BJ (cell line): ENCODE measurements around the gene TFEB. TPM values are rescaled to one million over a fixed set of nuclear protein-coding genes. Genes with fewer than 3 reads are reported as not detected.

Experiments used
- CTCF ChIA-PET: fragments of 350-600 bp; formaldehyde crosslinking; extraction: SDS; loops from one replicate; lab custom pipeline; 2021; ENCODE audit warnings: antibody characterized with exemption, inconsistent platforms; lab: Yijun Ruan, JAX
- POLR2A ChIA-PET: fragments of 300-600 bp; sonication (Branson Sonifier 250); formaldehyde crosslinking; extraction: SDS; loops from one replicate; lab custom pipeline; 2021; ENCODE audit warnings: antibody characterized with exemption; lab: Charles Lee
- DNase-seq: peaks from one replicate; pipeline ENCODE4 v3.0.0-alpha.2; 2011; ENCODE audit warnings: low read depth
- H3K27me3 ChIP-seq: 2 replicates; pipeline ENCODE4 v1.6.0; 2011; ENCODE audit warnings: low read length; ENCODE audit not compliant: control insufficient read depth, insufficient read depth
- H3K36me3 ChIP-seq: 2 replicates; pipeline ENCODE4 v1.5.1; 2011; ENCODE audit warnings: low read length; ENCODE audit not compliant: control insufficient read depth, insufficient read depth
- H3K4me3 ChIP-seq: 2 replicates; pipeline ENCODE4 v1.5.1; 2011; ENCODE audit warnings: low read depth, mild to moderate bottlenecking, control low read depth, low read length
- CTCF ChIP-seq: IDR thresholded peaks from 2 replicates; pipeline ENCODE4 v1.5.1; 2011; ENCODE audit warnings: low read depth, mild to moderate bottlenecking, control low read depth, inconsistent platforms, low read length, moderate library complexity; ENCODE audit not compliant: insufficient read depth
- polyA plus RNA-seq: library from polyadenylated mRNA; depleted of rRNA; stranded (reverse); fragments of >200 nt; gene quantifications from 2 replicates; pipeline ENCODE4 v1.2.3, GENCODE V29; 2011

TFEB gene
- polyA plus RNA-seq, 1 experiment, result 21.9 TPM

- CTCF ChIA-PET, result interaction anchor here (0.6 to 2.7 kb wide), 3 partner anchors 81 to 642 kb away, joined by 3 to 12 read pairs (median 3); no protein-coding TSS in a partner anchor
- POLR2A ChIA-PET, result interaction anchor here (0.6 kb wide), 1 partner anchor 1051 kb away, joined by 3 read pairs; no protein-coding TSS in a partner anchor
- no peak for DNase-seq
- Histone ChIP-seq H3K27me3 (peaks cover 4% of the 10 kb centered on the region), H3K4me3 (no peak overlapping the region), H3K36me3 (no peaks in the 10 kb centered on the region)
- TF ChIP-seq CTCF, result no peak
Measured at GRCh38 chr6:41675176-41675775, 60.1 kb downstream of the TFEB start.

- Histone ChIP-seq H3K27me3 (peaks cover 4% of the 10 kb centered on the region), H3K36me3 (no peaks in the 10 kb centered on the region), H3K4me3 (no peak overlapping the region)
- no peak for DNase-seq
- CTCF ChIA-PET, result interaction anchor here (0.6 to 2.7 kb wide), 5 partner anchors 8 to 642 kb away, joined by 3 to 12 read pairs (median 4); no protein-coding TSS in a partner anchor
- POLR2A ChIA-PET, result interaction anchor here (0.6 kb wide), 1 partner anchor 1052 kb away, joined by 3 read pairs; no protein-coding TSS in a partner anchor
- TF ChIP-seq CTCF, result no peak
Measured at GRCh38 chr6:41674231-41675000, 61.0 kb downstream of the TFEB start.

- ChIA-PET CTCF (interaction anchor here (1.2 to 2.7 kb wide), 3 partner anchors 8 to 306 kb away, joined by 4 to 12 read pairs (median 4); no protein-coding TSS in a partner anchor), POLR2A (no interaction called here)
- Histone ChIP-seq H3K36me3 (no peaks in the 10 kb centered on the region), H3K27me3 (peaks cover 4% of the 10 kb centered on the region), H3K4me3 (no peak overlapping the region)
- no peak for DNase-seq
- TF ChIP-seq CTCF, result no peak
Measured at GRCh38 chr6:41673704-41674000, 61.8 kb downstream of the TFEB start.

GRCh38 chr6:41672816-41673703 lies 62.3 kb downstream of the TFEB start:
- POLR2A ChIA-PET, result no interaction called here
- H3K36me3 ChIP-seq, result no peaks in the 10 kb centered on the region
- H3K4me3 ChIP-seq, result no peak overlapping the region
- H3K27me3 ChIP-seq, result peaks cover 4% of the 10 kb centered on the region
- no peak for TF ChIP-seq CTCF
- no peak for DNase-seq
- CTCF ChIA-PET, result interaction anchor here (1.2 to 2.7 kb wide), 3 partner anchors 9 to 305 kb away, joined by 4 to 12 read pairs (median 4); no protein-coding TSS in a partner anchor
